PFSK-1 (cell line): ENCODE results near the gene MCM5.

Source experiments
- POLR2AphosphoS5 ChIP-seq: IDR thresholded peaks from 2 replicates; pipeline ENCODE4 v1.6.1; 2012; ENCODE audit warnings: low read depth, mild to moderate bottlenecking, control low read depth, low read length, moderate library complexity
- SIN3A ChIP-seq: IDR thresholded peaks from 2 replicates; pipeline ENCODE4 v1.6.1; 2012; ENCODE audit warnings: mild to moderate bottlenecking, low read length, moderate library complexity, borderline replicate concordance; ENCODE audit not compliant: insufficient read depth
- TAF1 ChIP-seq: IDR thresholded peaks from 2 replicates; pipeline ENCODE4 v1.6.1; 2012; ENCODE audit warnings: low read length, control low read depth, borderline replicate concordance; ENCODE audit not compliant: insufficient read depth

DNA sequence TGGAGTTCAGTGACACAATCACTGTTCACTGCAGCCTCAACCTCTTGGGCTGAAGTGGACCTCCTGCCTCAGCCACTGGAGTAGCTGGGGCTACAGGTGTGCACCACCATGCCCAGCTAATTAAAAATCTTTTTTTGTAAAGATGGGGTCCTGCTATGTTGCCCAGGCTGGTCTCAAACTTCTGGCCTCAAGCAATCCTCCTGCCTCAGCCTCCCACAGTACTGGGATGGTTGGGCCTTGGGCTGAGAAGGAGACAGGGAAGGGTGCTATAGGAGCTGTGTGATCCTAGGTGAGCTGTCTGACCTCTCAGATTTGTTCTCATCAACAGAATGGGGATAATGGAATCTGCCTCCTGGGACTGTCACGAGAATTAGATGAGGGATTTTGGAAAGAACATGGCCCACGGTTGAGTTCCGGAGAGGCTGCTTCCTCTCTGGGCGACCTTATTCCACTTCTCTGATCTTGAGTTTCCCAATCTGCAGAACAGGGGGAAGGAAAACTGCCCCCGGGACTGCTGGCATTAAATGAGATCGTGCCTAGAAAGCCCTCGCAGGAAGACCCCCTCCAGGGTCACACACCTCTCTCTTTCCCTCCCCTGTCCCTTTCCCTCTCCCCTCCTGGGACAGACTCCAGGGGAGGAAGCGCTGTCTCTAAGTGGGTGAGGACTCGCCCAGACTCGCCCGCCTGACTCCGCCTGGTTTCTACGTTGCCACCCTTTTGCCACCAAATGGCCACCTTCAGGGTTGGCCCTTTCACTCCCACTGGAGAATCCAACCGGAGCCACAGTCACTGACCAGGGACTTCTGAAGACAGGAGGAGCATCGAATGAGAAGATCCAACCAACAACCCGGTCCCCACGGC, 50.1 kb downstream of the MCM5 start:
- TF ChIP-seq POLR2AphosphoS5 (no peak), TAF1 (no peak), SIN3A (no peak)
